Right ventricle myocardium inferior (tissue), 1 donor: ENCODE measurements around the gene RPL27. TPM values are rescaled to one million over a fixed set of nuclear protein-coding genes. Genes with fewer than 3 reads are reported as not detected.
"Not testable (repeated sequence)": the region's sequence is repeated elsewhere in the genome, so short reads cannot be mapped to it uniquely, and the experiment has no call there.

Experiments used
- ATAC-seq: fragments of 200-7000 bp; cut with Tn5 transposase; one replicate; pipeline ENCODE4 v1.9.1; 2020; ENCODE audit warnings: mild to moderate bottlenecking, moderate library complexity
- DNase-seq: peaks from one replicate; pipeline ENCODE4 v3.0.0; 2021; ENCODE audit errors: missing footprints
- intact Hi-C: fragments of 100-400 bp; cut with DNase I; formaldehyde crosslinking; loops from one replicate; pipeline ENCODE4 v1.11.0; 2022
- total RNA-seq: library from RNA; stranded (reverse); fragmentation: NEBNext Ultra II Directional; extraction: Animal tissue kit (Norgen Biotek cat#: 25700); gene quantifications from one replicate; pipeline ENCODE4 v1.2.1, GENCODE V29; 2021
- donor health status: DM: no; HTN: yes; CAD: no; lungs with severe emphysema.

Gene RPL27
- total RNA-seq, 1 donor from 2014 or later = 791 TPM

DNA sequence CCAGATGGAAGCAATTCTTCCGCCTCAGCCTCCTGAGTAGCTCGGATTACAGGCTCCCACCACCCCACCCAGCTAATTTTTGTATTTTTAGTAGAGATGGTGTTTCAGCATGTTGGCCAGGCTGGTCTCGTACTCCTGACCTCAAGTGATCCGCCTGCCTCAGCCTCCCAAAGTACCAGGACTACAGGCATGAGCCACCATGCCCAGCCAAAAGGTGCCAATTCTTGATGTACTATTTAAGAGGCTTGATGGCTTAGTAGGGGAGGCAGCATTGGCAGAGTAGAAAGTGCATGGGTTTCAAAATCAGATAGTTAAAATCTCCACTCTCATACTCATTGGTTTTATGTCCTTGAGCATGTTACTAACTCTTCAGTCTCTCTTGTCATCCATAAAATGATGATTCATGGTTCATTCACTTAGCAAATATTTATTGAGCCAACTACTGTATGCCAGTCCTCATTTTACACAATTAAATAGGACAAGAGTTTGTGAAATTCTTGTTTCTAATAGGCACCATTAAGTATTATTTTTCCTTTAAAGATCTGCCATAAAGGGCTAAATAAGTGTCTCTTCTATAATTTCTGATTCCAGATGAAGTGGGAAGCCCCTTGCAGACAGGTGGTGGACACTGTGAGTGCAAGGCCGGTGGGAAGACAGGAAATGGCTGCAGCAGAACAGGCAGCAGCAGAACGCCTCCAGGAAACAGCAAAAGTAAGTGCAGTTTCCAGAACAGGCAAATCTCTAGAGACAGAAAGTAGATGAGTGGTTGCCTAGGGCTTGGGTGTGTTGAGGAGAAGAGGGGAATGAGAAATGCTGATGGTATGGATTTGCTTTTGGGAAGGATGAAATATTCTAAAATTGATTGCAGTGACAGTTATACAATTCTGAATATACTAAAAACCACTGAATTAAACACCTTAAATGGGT is 8.2 kb upstream of the RPL27 start:
- ATAC-seq = no peak
- intact Hi-C loops = no loop called here
- DNase-seq = no peak

DNA sequence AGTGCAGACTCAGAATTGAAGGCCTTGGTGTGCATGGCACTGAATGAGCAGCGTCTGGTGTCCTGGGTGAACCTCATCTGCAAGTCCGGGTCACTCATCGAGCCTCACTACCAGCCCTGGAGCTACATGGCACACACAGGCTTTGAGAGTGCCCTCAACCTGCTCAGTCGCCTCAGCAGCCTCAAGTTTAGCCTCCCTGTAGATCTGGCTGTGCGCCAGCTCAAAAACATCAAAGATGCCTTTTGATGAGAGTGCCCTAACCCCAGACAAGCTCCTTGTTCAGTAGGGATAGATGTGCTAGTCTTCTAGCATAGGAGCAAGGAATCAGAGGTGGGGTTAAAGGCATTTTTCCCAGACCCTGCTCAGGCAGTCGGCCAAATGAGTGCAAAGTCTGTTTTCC is 6.7 kb upstream of the RPL27 start:
- ATAC-seq (no peak), DNase-seq (no peak)
- intact Hi-C loops = no loop called here

DNA sequence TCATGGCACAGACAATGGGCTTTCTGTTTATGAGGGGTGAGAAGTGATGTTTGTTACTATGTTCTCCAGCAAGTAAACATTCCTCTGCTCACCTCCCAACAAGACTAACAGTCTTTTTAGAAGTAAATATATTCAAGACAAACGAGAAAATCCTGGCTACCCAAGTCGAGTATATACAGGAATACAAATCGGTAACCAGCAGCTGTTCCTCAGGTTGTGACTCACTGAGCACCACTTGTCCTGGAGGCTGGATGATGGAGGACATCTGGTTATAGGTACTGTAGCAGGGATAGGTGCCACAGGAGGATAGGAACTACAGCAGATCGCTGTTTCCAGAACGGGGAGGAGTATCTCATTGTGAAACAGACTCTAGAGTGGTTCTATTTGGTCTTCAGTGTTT is 5.3 kb upstream of the RPL27 start:
- ATAC-seq = no peak
- no peak for DNase-seq
- intact Hi-C loops = no loop called here

DNA sequence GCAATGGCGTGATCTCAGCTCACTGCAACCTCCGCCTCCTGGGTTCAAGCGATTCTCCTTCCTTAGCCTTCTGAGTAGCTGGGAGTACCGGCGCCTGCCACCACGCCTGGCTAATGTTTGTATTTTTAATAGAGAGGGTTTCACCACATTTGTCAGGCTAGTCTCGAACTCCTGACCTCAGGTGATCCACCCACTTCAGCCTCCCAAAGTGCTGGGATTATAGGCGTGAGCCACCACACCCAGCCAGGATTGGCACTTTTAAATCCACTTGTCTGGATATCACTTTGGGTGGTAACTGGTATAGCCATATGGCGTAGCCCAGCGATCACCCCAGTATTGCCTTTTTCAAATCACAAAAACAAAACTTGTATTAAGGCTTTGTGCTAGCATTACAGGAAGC is 4.3 kb upstream of the RPL27 start:
- ATAC-seq, intact Hi-C loops, DNase-seq: not testable (repeated sequence)

DNA sequence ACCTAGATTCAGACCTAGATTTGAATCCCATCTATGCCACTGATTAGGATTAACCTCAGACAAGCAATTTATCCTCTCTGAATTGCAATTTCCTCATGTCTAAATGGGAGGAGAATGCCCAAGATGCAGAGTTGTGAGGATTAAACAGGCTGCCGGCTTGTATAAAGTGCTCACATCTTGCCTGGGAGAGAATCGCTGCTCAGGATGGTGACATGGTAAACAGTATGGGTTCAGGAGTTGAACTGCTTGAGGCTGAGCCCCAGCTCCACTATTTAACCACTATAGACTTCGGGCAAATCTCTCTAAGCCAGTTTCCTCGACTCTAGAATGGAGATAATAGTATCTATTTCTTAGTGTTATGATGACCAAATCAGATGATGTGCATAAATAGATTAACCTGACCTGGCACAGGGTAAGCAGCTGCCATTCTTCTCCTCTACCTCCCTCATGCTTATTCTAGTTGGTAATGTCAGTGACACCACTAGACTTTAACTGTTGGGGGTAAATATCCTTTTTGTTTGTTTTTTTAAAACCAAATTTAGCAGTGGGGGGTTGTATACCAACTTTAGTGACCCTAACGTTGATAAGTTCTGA is 732 bp upstream of the RPL27 start:
- ATAC-seq (no peak), DNase-seq (no peak)
- intact Hi-C loops = loop anchor here (5.0 kb wide), 1 partner anchor 155 kb away; the partner anchor contains the start of gene AOC2

DNA sequence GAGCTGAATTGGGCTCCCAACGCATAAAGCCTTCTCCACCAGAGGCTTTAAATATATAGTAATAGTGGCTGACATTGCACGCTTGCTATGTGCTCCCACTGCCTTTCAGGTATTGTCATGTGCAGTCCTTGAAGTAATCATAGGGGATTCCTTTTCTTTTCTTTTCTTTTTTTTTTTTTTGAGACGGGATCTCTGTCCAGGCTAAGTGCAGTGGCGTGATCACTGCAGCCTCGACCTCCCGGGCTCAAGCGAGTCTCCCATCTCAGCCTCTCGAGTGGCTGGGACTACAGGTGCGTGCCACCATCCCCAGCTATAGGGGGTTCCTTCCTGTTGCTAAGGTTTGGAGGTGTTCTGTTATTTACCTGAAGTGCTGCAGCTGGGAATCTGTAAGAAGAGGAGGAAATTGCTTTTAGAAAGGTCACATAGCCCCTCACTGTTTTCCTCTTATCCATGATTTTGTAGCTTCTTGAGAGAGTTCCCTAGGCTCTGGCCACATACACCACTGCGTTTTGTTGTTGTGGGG is 845 bp downstream of the RPL27 start:
- DNase-seq = no peak
- intact Hi-C loops = loop anchor here (5.0 kb wide), 1 partner anchor 157 kb away; the partner anchor contains the start of gene AOC2

DNA sequence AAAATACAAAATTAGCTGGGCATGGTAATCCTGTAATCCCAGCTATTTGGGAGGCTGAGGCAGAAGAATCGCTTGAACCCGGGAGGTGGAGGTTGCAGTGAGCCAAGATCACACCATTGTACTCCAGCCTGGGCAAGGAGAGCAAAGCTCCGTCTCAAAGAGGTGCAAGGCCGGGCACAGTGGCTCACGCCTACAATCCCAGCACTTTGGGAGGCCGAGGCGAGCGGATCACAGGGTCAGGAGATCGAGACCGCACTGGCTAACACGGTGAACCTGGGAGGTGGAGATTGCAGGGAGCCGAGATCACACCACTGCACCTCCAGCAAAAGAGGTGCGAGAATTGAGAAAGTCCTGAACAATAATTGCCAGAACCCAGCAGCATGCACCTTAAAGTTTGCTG is 2.7 kb downstream of the RPL27 start:
- DNase-seq, intact Hi-C loops, ATAC-seq: not testable (repeated sequence)

More for the DNA sequence above, 845 bp downstream of the RPL27 start:
- no peak for ATAC-seq

DNA sequence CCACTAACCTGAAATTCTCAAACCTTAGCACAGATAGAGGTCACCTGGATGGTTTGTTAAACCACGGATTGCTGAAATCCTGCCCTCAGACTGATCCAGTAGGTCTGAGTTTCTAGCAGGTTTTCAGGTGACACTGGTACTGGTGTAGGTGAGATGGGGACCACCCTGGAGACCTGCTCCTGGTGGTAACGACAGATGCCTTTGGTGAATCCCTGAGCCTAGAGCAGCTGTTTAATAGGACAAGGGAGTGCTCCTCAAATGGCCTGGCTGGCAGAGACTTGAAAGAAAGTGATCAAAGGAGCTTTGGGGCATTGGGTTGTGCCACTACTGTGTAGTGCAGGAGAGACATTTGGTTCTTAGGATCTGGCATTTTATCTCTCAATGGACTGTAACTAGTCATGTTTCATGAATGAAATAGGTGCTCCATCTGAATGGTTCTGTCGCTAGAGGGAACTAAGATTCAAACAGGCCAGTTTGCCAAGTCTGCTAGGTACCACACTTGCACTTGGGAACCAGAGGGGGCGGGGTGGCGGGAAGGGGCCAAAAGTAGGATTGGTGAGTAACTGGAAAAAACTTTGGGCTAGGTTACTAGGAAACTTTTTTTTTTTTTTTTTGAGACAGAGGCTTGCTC is 5.4 kb downstream of the RPL27 start:
- intact Hi-C loops = no loop called here
- DNase-seq = no peak
- ATAC-seq = no peak

DNA sequence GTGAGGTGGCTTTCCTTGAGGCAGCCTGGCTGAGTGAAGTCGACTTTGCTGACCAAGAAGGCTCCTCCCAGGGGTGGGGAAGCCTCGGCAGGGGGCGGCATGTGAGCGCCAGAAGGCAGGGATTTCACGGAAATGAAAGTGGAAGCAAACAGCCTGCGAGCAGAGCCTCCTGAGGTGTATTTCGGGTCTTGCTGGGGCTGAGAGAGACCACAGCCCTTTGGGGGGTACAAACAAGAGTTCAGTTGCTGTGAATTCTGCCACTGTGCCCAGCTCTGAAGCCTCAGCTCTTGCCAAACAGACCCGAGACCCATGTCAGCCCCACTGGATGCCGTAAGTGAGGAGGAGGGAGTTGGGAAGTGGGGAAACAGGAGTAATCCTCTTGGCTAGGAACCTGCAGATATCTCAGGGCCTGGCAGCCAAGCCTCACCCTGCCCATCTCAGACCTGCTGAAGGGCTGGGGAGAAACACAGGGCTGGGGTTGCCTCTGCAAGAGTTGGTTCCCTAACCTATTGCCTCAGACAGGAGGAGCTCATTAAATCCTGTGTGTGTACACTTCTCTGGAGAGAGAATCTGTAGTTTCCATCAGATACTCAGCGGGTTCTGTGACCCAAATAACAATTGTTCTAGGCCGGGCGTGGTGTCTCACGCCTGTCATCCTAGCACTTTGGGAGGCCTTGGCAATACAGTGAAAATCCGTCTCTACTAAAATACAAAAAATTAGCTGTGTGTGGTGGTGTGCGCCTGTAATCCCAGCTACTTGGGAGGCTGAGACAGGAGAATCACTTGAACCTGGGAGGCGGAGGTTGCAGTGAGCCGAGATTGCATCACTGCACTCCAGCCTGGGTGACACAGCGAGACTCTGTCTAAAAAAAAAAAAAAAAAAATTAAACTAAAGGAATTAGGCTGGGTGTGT is 8.7 kb downstream of the RPL27 start, which contains the start of gene IFI35:
TSS of gene IFI35 (plus strand) at position 146 of the 913 bp plus-strand sequence. CDS start at position 310, 164 bp downstream.
- intact Hi-C loops = no loop called here
- ATAC-seq (peak; percentile 92), DNase-seq (peak; percentile 92)

DNA sequence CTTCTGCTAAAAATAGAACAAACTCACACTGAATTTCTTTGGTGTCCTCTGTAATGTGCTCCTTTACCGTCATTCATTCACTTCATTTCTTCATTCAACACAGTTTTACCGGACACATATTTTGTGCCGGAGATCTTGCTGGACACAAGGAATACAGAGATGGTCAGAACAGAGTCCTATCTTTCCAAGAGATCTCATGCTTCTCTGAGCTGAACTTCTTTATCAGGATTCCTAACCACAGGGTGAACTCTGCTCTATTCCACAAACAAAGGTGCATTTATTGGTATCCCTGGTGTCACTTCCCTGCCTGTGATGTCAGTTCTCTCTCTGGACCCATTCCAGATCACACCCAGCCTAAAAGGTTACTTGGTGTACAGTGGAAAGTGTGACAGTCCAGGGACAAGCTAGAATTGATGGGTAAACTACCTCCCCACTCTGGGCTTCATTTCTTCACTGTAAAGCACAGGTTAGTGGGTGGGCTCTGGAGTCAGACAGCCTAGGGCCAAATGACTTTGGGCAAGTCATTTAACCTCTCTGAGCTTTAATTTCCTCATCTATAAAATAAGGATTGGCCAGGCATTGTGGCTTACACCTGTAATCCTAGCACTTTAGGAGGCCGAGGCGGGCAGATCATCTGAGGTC is 12.6 kb downstream of the RPL27 start:
- DNase-seq = no peak
- ATAC-seq = no peak
- intact Hi-C loops = no loop called here

DNA sequence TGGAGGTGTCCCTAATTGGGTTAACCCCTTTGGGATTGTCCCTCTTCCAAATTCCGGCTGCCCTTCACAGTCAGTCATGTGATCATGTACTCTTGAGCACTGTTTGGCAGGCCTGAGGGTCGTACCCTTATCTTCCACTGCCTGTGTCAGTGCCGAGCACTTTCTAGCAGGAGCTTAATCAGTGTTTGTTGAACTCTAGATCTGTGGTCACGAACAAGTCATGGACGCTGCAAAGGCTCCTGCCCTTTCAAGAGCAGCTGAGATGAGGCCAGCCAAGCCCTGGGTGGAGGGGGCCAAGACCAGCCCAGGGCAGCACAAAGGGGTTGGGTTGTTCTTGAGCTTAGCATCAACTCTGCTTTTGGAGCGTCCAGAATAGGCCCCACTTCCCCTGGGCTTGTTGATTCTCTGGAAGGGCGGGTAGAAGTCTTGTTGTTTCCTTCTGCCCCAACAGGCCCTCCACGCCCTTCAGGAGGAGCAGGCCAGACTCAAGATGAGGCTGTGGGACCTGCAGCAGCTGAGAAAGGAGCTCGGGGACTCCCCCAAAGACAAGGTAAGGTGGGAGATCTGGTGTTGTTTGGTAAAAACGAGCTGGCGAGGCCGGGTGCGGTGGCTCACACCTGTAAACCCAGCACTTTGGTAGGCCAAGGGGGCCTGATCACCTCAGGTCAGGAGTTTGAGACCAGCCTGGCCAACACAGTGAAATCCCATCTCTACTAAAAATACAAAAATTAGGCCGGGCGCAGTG is 13.7 kb downstream of the RPL27 start:
- ATAC-seq (peak; percentile 41), DNase-seq (no peak)
- intact Hi-C loops = no loop called here

DNA sequence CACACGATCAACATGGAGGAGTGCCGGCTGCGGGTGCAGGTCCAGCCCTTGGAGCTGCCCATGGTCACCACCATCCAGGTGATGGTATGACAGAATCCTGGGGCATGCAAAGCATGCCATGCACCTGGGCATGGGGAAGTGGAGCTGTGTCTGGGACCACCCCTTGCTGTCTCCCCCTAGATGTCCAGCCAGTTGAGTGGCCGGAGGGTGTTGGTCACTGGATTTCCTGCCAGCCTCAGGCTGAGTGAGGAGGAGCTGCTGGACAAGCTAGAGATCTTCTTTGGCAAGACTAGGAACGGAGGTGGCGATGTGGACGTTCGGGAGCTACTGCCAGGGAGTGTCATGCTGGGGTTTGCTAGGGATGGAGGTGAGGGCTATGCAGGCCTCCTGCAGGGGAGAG is 15.1 kb downstream of the RPL27 start:
- DNase-seq (no peak), ATAC-seq (no peak)
- intact Hi-C loops = no loop called here

DNA sequence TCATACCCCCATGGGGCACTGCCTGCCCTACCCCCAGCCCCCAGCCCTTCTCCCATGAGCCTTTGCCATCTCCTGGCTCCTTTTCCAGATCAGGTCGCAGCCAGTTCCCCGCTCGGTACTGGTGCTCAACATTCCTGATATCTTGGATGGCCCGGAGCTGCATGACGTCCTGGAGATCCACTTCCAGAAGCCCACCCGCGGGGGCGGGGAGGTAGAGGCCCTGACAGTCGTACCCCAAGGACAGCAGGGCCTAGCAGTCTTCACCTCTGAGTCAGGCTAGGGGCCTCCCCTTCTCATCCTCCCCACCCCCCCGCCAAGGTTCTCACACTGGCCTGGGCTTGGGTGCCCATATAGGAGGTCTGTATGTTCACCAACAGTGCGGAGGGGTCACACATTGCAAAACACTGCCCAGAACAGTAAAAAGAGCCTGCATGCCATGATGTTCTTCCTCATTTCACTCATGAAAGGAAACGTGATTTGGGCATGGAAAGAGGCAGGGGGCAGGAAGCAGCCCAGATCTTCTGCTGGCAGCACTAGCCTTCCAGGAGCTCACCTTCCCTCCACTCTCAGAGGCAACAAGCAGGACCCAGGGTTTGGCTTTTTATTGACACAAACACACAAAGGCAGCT is 15.9 kb downstream of the RPL27 start:
- ATAC-seq = no peak
- intact Hi-C loops = no loop called here
- DNase-seq = no peak

DNA sequence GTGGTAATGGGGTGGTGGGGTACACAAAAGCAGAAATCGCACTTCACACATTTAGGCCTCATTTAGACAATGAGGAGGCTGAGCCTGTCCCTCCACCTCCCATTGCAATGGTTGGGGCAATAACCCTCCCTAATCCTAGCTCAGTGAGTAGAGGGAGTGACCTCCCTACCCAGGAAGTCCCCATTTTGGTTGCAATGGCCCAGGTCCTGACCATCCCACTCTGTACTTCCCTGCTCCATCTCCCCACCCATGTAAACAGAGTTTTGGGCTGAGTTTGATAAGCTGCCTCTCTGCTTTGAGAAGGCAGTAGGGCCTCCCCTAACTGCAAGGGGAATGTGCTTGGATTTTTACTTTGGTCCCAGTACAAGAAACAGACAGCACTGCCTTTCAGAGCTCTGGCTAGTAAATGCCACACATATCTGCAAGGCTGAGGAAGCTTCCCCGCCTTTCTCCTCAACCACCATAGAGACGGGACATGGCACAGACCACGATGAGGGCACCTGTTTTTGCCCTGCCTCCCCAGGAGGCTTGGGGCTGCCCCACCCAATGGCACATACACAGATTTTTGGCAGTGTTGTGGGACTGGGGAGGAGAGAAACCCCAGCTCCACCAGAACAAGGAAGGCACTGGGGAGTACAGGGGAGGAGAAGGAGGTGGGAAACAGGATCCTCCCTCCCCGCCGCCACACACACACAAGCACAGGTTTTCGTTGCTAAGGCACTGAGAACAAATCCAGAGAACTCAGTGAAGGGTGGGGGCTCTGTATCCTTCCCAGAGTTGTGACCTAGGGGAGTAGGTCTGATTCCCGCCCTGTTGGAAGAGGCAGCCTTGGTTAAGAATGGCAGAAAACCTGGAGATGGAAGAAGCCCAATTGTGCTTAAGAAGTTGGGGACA is 16.7 kb downstream of the RPL27 start:
- ATAC-seq (no peak), DNase-seq (no peak)
- intact Hi-C loops = no loop called here

DNA sequence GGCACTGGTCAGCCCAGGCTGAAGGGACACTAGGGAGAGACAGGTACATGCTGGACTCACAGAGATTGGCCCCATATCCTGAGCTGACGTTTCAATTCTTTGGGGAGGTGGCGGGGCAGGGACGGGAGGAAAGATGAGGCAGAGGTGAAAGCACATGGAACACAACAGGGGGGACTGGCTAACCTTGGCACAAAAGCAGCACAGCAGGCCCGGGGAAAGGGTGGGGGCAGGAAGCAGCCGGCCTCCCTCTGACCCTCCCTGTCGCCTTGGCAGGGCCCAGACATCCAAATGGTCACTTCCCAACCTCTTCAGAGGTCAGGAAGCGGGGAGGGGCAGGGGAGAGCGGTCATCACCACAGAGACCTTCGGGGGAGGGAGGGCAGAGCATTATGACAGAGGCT is 17.4 kb downstream of the RPL27 start:
- peak; percentile 37 for ATAC-seq
- peak; percentile 84 for DNase-seq
- intact Hi-C loops = no loop called here

DNA sequence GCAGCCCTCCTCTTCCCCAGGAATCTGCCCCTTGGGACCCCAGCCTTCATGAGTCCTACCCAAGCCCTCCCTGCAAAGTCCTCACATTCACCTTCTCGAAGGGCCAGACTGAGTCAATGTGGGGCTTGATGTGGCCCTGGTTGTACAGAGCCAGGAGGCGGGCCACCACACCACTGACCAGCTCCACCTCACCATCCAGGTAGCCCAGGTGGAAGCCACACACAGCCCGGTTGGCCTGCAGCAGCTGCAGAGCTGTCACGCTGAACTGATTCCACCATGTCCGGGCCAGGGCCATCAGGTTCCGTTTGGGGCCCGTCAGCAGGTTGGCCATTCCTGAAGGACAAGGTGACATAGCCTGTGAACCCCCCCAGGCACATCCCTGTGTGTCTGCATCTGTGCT is 18.0 kb downstream of the RPL27 start:
- intact Hi-C loops = no loop called here
- ATAC-seq = no peak

More for the DNA sequence above, 18.0 kb downstream of the RPL27 start:
- no peak for DNase-seq
